ENCODE measurements around the gene CFAP107.

The CFAP107 gene

DNA sequence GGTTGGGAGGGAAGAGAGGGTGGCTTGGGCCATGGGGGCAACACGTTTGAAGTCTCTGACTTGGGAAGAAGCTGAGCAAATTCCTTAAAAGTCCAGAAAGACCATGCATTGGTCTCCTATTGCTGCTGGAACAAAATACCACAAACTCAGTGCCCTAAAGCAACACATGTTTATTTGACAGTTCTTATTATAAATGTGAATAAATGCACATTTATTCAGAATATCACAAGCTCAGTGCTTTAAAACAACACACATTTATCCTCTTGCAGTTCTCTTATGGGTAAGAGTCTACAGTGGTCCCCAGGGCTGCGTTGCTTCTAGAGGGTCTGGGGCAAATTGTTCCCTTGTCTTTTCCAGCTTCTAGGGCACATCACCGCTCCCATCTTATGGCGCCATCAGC lies 17.5 kb downstream of the CFAP107 start:
- Histone ChIP-seq H3K4me3 (ENCODE audit: low read length in 2 of 2) (no peak overlapping the region), H3K36me3 (ENCODE audit: control insufficient read depth in 2 of 2, insufficient read depth in 2 of 2, low read length in 2 of 2) (no peaks in the 10 kb centered on the region)

DNA sequence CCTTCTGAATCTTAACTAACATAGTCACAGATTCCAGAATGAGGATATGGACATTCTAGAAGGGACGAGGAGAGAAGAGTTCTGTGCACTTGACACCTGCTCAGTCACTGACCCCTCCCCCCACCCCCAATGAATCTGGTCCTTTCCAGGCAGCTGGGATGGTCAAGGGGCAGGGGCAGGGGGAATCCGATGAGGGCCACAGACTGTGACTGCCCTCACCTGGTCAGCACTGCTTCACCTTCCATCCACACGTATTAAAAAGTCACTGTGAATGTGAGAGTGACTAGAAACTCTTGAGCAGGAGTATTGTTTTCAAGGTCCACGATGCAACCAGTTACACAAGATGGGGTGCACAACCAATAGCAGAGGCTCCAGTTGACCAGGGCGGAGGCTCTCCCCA lies 18.0 kb downstream of the CFAP107 start:
- Histone ChIP-seq H3K9me3 (ENCODE audit: control insufficient read depth in 2 of 2, low read length in 2 of 2) (no peaks in the 10 kb centered on the region), H3K27ac (ENCODE audit: low read length) (no peak overlapping the region), H3K36me3 (ENCODE audit: control insufficient read depth in 2 of 2, insufficient read depth in 2 of 2, low read length in 2 of 2) (no peaks in the 10 kb centered on the region), H3K27me3 (ENCODE audit: control insufficient read depth in 1 of 2, insufficient read depth in 2 of 2, low read length in 2 of 2) (peaks cover 0 to 7% of the 10 kb centered on the region in 2 donors), H3K4me1 (ENCODE audit: control insufficient read depth, insufficient read depth, low read length) (no peaks in the 10 kb centered on the region), H3K4me3 (ENCODE audit: low read length in 2 of 2) (no peak overlapping the region), H3K9ac (ENCODE audit: low read length in 2 of 2) (no peak overlapping the region)

More for the DNA sequence above, 17.5 kb downstream of the CFAP107 start:
- Histone ChIP-seq H3K9me3 (ENCODE audit: control insufficient read depth in 2 of 2, low read length in 2 of 2) (no peaks in the 10 kb centered on the region), H3K9ac (ENCODE audit: low read length in 2 of 2) (no peak overlapping the region), H3K4me1 (ENCODE audit: control insufficient read depth, insufficient read depth, low read length) (no peaks in the 10 kb centered on the region), H3K27ac (ENCODE audit: low read length) (no peak overlapping the region), H3K27me3 (ENCODE audit: control insufficient read depth in 1 of 2, insufficient read depth in 2 of 2, low read length in 2 of 2) (peaks cover 0 to 11% of the 10 kb centered on the region in 2 donors)

DNA sequence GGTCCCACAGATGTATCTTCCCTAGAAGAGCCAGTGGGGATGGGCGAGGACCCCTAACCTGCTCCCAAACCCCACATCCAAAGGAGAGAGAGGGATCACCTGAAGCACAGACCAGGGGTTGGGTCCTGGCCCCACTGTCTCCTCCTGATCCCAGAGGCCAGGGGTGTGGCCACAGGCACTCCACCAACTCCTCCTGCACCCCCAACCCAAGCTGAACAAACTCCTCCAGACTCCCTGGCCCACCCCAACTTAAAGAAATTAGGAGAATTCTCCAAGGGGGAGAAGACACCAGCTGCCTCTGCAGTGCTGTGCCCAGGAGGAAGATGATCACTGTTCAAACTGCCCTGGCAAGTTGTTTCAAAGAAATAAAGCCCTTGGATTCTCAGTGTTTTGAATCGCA lies 23.0 kb downstream of the CFAP107 start:
- no peak overlapping the region for H3K9ac ChIP-seq (ENCODE audit: low read length in 2 of 2)
- H3K27me3 ChIP-seq (ENCODE audit: control insufficient read depth in 1 of 2, insufficient read depth in 2 of 2, low read length in 2 of 2) = peaks cover 0 to 12% of the 10 kb centered on the region in 2 donors
- no peak overlapping the region for H3K4me3 ChIP-seq (ENCODE audit: low read length in 2 of 2)

DNA sequence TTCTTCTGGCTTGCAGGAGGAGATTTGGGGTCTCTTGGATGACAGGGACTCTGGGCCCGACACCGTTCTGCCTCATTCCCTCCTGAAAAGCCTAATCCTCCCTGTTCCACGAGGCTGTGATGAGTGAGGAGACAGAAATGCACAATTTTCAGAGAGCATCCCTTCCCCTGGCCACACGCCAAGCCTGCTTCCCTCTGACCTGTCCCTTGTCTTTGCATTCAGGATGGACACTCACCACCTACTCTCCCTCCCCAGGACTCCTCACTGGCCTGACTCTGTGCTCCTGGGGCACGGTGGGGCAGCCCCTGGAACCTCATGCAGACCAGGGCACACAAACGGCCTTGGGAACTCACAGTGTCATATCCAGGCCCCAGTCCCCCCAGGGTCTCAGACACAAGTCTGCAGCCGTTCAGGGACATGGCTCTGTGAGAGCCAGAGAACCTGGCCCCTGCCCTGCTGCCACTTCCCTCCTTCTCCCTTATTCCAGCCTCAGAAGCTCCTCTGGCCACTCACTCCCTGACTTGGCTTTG lies 24.0 kb downstream of the CFAP107 start:
- Histone ChIP-seq H3K27me3 (ENCODE audit: control insufficient read depth in 1 of 2, insufficient read depth in 2 of 2, low read length in 2 of 2) (peaks cover 0 to 10% of the 10 kb centered on the region in 2 donors), H3K9ac (ENCODE audit: low read length in 2 of 2) (no peak overlapping the region), H3K4me3 (ENCODE audit: low read length in 2 of 2) (no peak overlapping the region), H3K36me3 (ENCODE audit: control insufficient read depth in 2 of 2, insufficient read depth in 2 of 2, low read length in 2 of 2) (no peaks in the 10 kb centered on the region), H3K27ac (ENCODE audit: low read length) (no peak overlapping the region), H3K9me3 (ENCODE audit: control insufficient read depth in 2 of 2, low read length in 2 of 2) (peaks cover 0 to 2% of the 10 kb centered on the region in 2 donors), H3K4me1 (ENCODE audit: control insufficient read depth, insufficient read depth, low read length) (no peaks in the 10 kb centered on the region)

More for the DNA sequence above, 23.0 kb downstream of the CFAP107 start:
- H3K36me3 ChIP-seq (ENCODE audit: control insufficient read depth in 2 of 2, insufficient read depth in 2 of 2, low read length in 2 of 2) = no peaks in the 10 kb centered on the region
- H3K4me1 ChIP-seq (ENCODE audit: control insufficient read depth, insufficient read depth, low read length) = no peaks in the 10 kb centered on the region
- H3K27ac ChIP-seq (ENCODE audit: low read length) = no peak overlapping the region
- H3K9me3 ChIP-seq (ENCODE audit: control insufficient read depth in 2 of 2, low read length in 2 of 2) = no peaks in the 10 kb centered on the region

DNA sequence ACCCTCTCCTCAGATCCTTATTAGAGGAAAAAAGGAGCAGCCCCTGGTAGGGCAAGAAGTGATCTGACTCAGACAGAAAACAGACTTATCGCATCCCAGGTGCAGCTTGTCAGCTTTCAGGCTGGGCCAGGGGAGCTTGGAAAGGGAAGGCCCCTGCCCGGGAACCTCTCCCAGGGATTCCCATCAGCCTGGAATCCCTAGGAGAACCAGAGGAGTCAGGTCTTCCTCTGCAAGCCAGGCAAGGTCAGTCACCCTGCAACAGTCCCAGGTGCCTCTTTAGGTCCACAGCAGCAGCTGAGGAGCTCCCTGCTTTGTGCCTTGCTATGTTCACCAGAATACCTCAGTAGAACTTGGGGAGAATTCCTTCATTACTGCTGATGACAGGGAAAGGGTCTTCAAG lies 24.6 kb downstream of the CFAP107 start:
- Histone ChIP-seq H3K36me3 (ENCODE audit: control insufficient read depth in 2 of 2, insufficient read depth in 2 of 2, low read length in 2 of 2) (no peaks in the 10 kb centered on the region), H3K4me3 (ENCODE audit: low read length in 2 of 2) (no peak overlapping the region), H3K4me1 (ENCODE audit: control insufficient read depth, insufficient read depth, low read length) (no peaks in the 10 kb centered on the region), H3K9ac (ENCODE audit: low read length in 2 of 2) (no peak overlapping the region), H3K27me3 (ENCODE audit: control insufficient read depth in 1 of 2, insufficient read depth in 2 of 2, low read length in 2 of 2) (peaks cover 0 to 10% of the 10 kb centered on the region in 2 donors), H3K9me3 (ENCODE audit: control insufficient read depth in 2 of 2, low read length in 2 of 2) (peaks cover 0 to 2% of the 10 kb centered on the region in 2 donors), H3K27ac (ENCODE audit: low read length) (no peak overlapping the region)

DNA sequence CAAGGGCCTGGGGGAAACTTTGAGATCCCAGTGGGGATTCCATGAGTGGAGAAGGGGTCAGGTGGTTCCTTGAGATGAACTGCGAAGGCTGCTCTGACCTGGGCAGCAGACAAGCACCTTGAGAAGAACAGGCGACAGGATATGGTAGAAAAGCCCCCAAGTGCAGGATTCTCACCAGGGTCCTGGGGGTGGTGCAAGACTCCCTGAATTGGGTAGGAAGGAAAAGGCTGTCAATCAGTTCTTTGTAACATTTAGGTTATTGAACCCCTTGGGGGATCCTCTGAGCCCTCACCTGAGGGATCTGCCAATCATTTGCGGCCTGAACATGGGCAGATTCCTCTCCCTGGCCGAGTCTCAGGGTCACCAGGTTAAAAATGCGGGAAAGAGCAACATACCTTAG lies 25.2 kb downstream of the CFAP107 start:
- peaks cover 0 to 2% of the 10 kb centered on the region in 2 donors for H3K9me3 ChIP-seq (ENCODE audit: control insufficient read depth in 2 of 2, low read length in 2 of 2)
- H3K9ac ChIP-seq (ENCODE audit: low read length in 2 of 2) = no peak overlapping the region
- H3K27ac ChIP-seq (ENCODE audit: low read length) = no peak overlapping the region
- peaks cover 0 to 11% of the 10 kb centered on the region in 2 donors for H3K27me3 ChIP-seq (ENCODE audit: control insufficient read depth in 1 of 2, insufficient read depth in 2 of 2, low read length in 2 of 2)
- no peak overlapping the region for H3K4me3 ChIP-seq (ENCODE audit: low read length in 2 of 2)
- H3K36me3 ChIP-seq (ENCODE audit: control insufficient read depth in 2 of 2, insufficient read depth in 2 of 2, low read length in 2 of 2) = no peaks in the 10 kb centered on the region
- H3K4me1 ChIP-seq (ENCODE audit: control insufficient read depth, insufficient read depth, low read length) = no peaks in the 10 kb centered on the region

DNA sequence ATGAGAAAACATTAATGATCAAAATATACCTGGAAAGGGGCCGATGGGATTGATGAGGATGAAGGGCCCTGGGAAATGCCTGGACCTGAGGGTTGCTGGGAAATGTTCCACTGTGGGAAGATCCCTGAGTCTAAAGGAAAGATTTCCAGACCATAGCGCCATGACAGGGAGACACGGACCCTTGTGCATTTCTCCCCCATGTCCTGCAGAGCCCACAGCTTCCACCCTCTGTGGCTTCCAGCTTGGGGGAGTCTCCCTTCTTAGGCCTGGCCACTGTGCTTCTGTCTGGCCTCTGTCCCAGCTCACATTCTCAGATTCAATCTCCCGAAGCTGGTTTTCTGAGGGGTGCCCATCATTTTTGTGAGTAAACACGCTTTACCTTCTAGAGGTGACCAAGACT lies 26.5 kb downstream of the CFAP107 start:
- no peak overlapping the region for H3K4me3 ChIP-seq (ENCODE audit: low read length in 2 of 2)
- H3K27me3 ChIP-seq (ENCODE audit: control insufficient read depth in 1 of 2, insufficient read depth in 2 of 2, low read length in 2 of 2) = peaks cover 0 to 14% of the 10 kb centered on the region in 2 donors
- H3K9ac ChIP-seq (ENCODE audit: low read length in 2 of 2) = no peak overlapping the region
- no peak overlapping the region for H3K27ac ChIP-seq (ENCODE audit: low read length)
- peaks cover 0 to 2% of the 10 kb centered on the region in 2 donors for H3K9me3 ChIP-seq (ENCODE audit: control insufficient read depth in 2 of 2, low read length in 2 of 2)
- H3K36me3 ChIP-seq (ENCODE audit: control insufficient read depth in 2 of 2, insufficient read depth in 2 of 2, low read length in 2 of 2) = no peaks in the 10 kb centered on the region
- no peaks in the 10 kb centered on the region for H3K4me1 ChIP-seq (ENCODE audit: control insufficient read depth, insufficient read depth, low read length)

DNA sequence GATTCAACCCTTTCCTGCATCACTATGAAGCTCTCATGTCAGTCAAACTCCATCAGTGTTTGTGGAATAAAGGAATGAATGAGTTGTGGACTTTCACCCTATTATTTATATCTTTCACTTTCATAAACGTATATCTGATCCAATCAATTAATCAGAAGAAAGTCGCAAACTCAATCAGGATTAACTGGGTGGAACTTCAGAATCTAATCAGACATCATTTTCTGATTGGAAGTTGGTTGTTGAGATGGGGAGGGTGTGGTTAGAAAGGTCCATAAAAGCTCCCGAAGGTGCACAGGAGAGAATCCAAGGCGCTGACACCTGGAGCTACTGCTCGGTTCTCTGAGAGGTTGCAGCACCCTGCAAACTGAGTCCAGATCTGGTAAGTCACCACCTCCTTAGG lies 27.4 kb downstream of the CFAP107 start, which contains the start of gene PRAMEF12:
Gene PRAMEF12, plus strand, starts transcription at position 301 of the 400 bp plus-strand sequence. CDS start 1,130 bp downstream, outside the sequence.
- Histone ChIP-seq H3K4me3 (ENCODE audit: low read length in 2 of 2) (no peak within 1 kb of the TSS), H3K27me3 (ENCODE audit: control insufficient read depth in 1 of 2, insufficient read depth in 2 of 2, low read length in 2 of 2) (peaks cover 0 to 14% of the 10 kb centered on the region in 2 donors), H3K9ac (ENCODE audit: low read length in 2 of 2) (no peak within 1 kb of the TSS), H3K9me3 (ENCODE audit: control insufficient read depth in 2 of 2, low read length in 2 of 2) (peaks cover 0 to 2% of the 10 kb centered on the region in 2 donors), H3K36me3 (ENCODE audit: control insufficient read depth in 2 of 2, insufficient read depth in 2 of 2, low read length in 2 of 2) (no peaks in the 10 kb centered on the region), H3K4me1 (ENCODE audit: control insufficient read depth, insufficient read depth, low read length) (no peaks in the 10 kb centered on the region), H3K27ac (ENCODE audit: low read length) (no peak within 1 kb of the TSS)

DNA sequence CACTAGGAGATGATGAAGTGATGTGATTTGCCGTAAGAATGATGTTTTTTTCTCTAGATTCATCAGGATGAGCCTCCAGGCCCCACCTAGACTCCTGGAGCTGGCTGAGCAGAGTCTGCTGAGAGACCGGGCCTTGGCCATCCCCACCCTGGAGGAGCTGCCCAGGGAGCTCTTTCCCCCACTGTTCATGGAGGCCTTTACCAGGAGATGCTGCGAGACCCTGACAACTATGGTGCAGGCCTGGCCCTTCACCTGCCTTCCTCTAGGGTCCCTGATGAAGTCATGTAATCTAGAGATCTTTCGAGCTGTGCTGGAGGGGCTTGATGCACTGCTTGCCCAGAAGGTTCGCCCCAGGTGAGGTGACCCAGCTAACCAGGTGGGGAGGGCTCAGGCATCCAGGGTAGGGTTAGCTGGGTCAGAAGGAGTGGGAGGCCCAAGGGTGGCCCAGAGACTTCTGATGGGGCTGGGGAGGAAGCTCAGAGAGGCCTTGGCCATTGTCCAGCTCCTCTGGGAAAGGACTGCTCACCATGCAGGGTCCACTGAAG lies 28.9 kb downstream of the CFAP107 start:
- Histone ChIP-seq H3K36me3 (ENCODE audit: control insufficient read depth in 2 of 2, insufficient read depth in 2 of 2, low read length in 2 of 2) (no peaks in the 10 kb centered on the region), H3K27me3 (ENCODE audit: control insufficient read depth in 1 of 2, insufficient read depth in 2 of 2, low read length in 2 of 2) (peaks cover 0 to 14% of the 10 kb centered on the region in 2 donors), H3K4me3 (ENCODE audit: low read length in 2 of 2) (no peak overlapping the region), H3K4me1 (ENCODE audit: control insufficient read depth, insufficient read depth, low read length) (no peaks in the 10 kb centered on the region), H3K27ac (ENCODE audit: low read length) (no peak overlapping the region), H3K9me3 (ENCODE audit: control insufficient read depth in 2 of 2, low read length in 2 of 2) (peaks cover 0 to 2% of the 10 kb centered on the region in 2 donors), H3K9ac (ENCODE audit: low read length in 2 of 2) (no peak overlapping the region)

DNA sequence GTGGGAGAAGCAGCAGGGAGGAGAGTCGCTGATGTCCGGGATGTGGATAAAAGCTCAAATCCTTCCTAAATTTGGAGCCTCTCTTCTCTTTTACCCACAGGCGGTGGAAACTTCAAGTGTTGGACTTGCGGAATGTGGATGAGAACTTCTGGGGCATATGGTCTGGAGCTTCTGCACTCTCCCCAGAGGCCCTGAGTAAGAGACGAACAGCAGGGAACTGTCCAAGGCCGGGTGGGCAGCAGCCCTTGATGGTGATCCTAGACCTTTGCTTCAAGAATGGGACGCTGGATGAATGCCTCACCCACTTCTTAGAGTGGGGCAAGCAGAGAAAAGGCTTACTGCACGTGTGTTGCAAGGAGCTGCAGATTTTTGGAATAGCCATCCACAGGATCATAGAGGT lies 29.4 kb downstream of the CFAP107 start:
- Histone ChIP-seq H3K9ac (ENCODE audit: low read length in 2 of 2) (no peak overlapping the region), H3K4me3 (ENCODE audit: low read length in 2 of 2) (no peak overlapping the region), H3K27ac (ENCODE audit: low read length) (no peak overlapping the region), H3K9me3 (ENCODE audit: control insufficient read depth in 2 of 2, low read length in 2 of 2) (peaks cover 0 to 2% of the 10 kb centered on the region in 2 donors), H3K27me3 (ENCODE audit: control insufficient read depth in 1 of 2, insufficient read depth in 2 of 2, low read length in 2 of 2) (peaks cover 0 to 14% of the 10 kb centered on the region in 2 donors), H3K36me3 (ENCODE audit: control insufficient read depth in 2 of 2, insufficient read depth in 2 of 2, low read length in 2 of 2) (no peaks in the 10 kb centered on the region), H3K4me1 (ENCODE audit: control insufficient read depth, insufficient read depth, low read length) (no peaks in the 10 kb centered on the region)
